D341Med (cell line): ENCODE data around the gene ZNF649.
"Not testable (repeated sequence)": the region's sequence is repeated elsewhere in the genome, so short reads cannot be mapped to it uniquely, and the experiment has no call there.

Experiments
- DNase-seq: peaks from one replicate; pipeline ENCODE4 v3.0.0; 2012; ENCODE audit warnings: low spot score

Gene ZNF649

GRCh38 chr19:51904331-51905165, at the start of gene ZNF649:
TSS of gene ZNF649 (minus strand) at chr19:51905017. CDS start at chr19:51900107, 4,910 bp downstream.
- peak; percentile 89 for DNase-seq

- no peak for DNase-seq
Measured at GRCh38 chr19:51948975-51949374, 44.2 kb upstream of the ZNF649 start.

GRCh38 chr19:51946602-51947001, 41.8 kb upstream of the ZNF649 start:
- no peak for DNase-seq

GRCh38 chr19:51944798-51945552, 40.2 kb upstream of the ZNF649 start:
- no peak for DNase-seq

- no peak for DNase-seq
Measured at GRCh38 chr19:51938936-51939335, 34.1 kb upstream of the ZNF649 start.

- DNase-seq: no peak
Measured at GRCh38 chr19:51931921-51932320, 27.1 kb upstream of the ZNF649 start.

GRCh38 chr19:51927859-51928258, 23.0 kb upstream of the ZNF649 start:
- DNase-seq: no peak

- peak; percentile 89 for DNase-seq
Measured at GRCh38 chr19:51926784-51927741, 22.2 kb upstream of the ZNF649 start, which contains the start of gene ZNF613. TSS of gene ZNF613 (plus strand) at chr19:51927472. CDS start at chr19:51936221, 8,749 bp downstream.

GRCh38 chr19:51926426-51926783, 21.6 kb upstream of the ZNF649 start:
- no peak for DNase-seq

- no peak for DNase-seq
Measured at GRCh38 chr19:51921949-51922348, 17.1 kb upstream of the ZNF649 start.

GRCh38 chr19:51919606-51920005, 14.8 kb upstream of the ZNF649 start:
- no peak for DNase-seq

GRCh38 chr19:51916167-51916566, 11.3 kb upstream of the ZNF649 start:
- no peak for DNase-seq

- no peak for DNase-seq
Measured at GRCh38 chr19:51915324-51915867, 10.6 kb upstream of the ZNF649 start.

- not testable (repeated sequence) for DNase-seq
Measured at GRCh38 chr19:51907981-51908380, 3.2 kb upstream of the ZNF649 start.

- DNase-seq: not testable (repeated sequence)
Measured at GRCh38 chr19:51906108-51906507, 1.3 kb upstream of the ZNF649 start.

- not testable (repeated sequence) for DNase-seq
Measured at GRCh38 chr19:51905639-51906038, 822 bp upstream of the ZNF649 start.

- no peak for DNase-seq
Measured at GRCh38 chr19:51905206-51905605, 389 bp upstream of the ZNF649 start.

- DNase-seq: no peak
Measured at GRCh38 chr19:51903192-51903591, 1.6 kb downstream of the ZNF649 start.

- DNase-seq: no peak
Measured at GRCh38 chr19:51901860-51902259, 3.0 kb downstream of the ZNF649 start.

- DNase-seq: no peak
Measured at GRCh38 chr19:51891193-51891747, 13.5 kb downstream of the ZNF649 start.

- no peak for DNase-seq
Measured at GRCh38 chr19:51889934-51890333, 14.9 kb downstream of the ZNF649 start.
